Spleen (tissue), 7 donors: ENCODE measurements around the gene CPT1B.

ENCODE experiments used
- CTCF ChIP-seq, 11 experiments: fragments of 200-600 bp in 7 of 11; fragments of 450-650 bp in 4 of 11; sonication (generic) in 4 of 11; IDR thresholded peaks in 8 of 11; conservative IDR thresholded peaks in 3 of 11; 1 replicate in 7 of 11; 2 replicates in 4 of 11; pipeline versions ENCODE4 v1.4.0 to v1.8.0; 2016 to 2021; ENCODE audit warnings: antibody characterized with exemption in 11 of 11, inconsistent platforms in 4 of 11, mild to moderate bottlenecking in 1 of 11
- POLR2A ChIP-seq, 3 donors: fragments of 450-650 bp; IDR thresholded peaks; one replicate each; pipeline ENCODE4 v1.5.1; 2017; ENCODE audit warnings: antibody characterized with exemption in 3 of 3, mild to moderate bottlenecking in 1 of 3
- donor health status: DM: no; HTN: no; CAD: no; lungs with moderate emphysema.
- donor health status: DM: no; HTN: no; CAD: no.
- donor health status: DM: no; HTN: no; CAD: no.

- TF ChIP-seq POLR2A (IDR thresholded peaks at IDR 0.05) (no peak), CTCF (IDR thresholded peaks at IDR 0.05 in 8 of 11, conservative IDR thresholded peaks at IDR 0.05 in 3 of 11) (no peak)
Measured at GRCh38 chr22:50521710-50522109, 56.5 kb downstream of the CPT1B start.
